Stomach (tissue), 4 donors: ENCODE data around the gene CEBPE.

Source experiments
- CTCF ChIP-seq, 7 experiments: fragments of 450-650 bp in 4 of 7; fragments of 200-600 bp in 3 of 7; sonication (generic) in 3 of 7; IDR thresholded peaks; one replicate each; pipeline ENCODE4 v1.5.1; 2016 to 2019; ENCODE audit warnings: antibody characterized with exemption in 7 of 7, control low read depth in 2 of 7, mild to moderate bottlenecking in 1 of 7
- POLR2A ChIP-seq, 4 donors: fragments of 450-650 bp; IDR thresholded peaks; one replicate each; pipeline ENCODE4 v1.6.1; 2016; ENCODE audit warnings: antibody characterized with exemption in 4 of 4, control low read depth in 2 of 4, mild to moderate bottlenecking in 1 of 4, moderate library complexity in 1 of 4

- TF ChIP-seq POLR2A (IDR thresholded peaks at IDR 0.05), result no peak
- no peak for TF ChIP-seq CTCF (IDR thresholded peaks at IDR 0.05)
These were observed 43.0 kb upstream of the CEBPE start for GRCh38 chr14:23162005-23162404.
